Mammary epithelial cell (primary cell): ENCODE data around the gene TARS2.

ENCODE experiments used
- EZH2 ChIP-seq: IDR thresholded peaks from 2 replicates; pipeline ENCODE4 v1.6.1; 2012; ENCODE audit warnings: low read length, inconsistent platforms, borderline replicate concordance
- TF ChIP-seq, protein P1 (sequence below), 2 donors: IDR thresholded peaks in 1 of 2; conservative IDR thresholded peaks in 1 of 2; 2 replicates each; pipeline ENCODE4 v1.5.1; 2011 to 2012; ENCODE audit warnings: inconsistent platforms in 2 of 2, low read length in 2 of 2, mild to moderate bottlenecking in 2 of 2, control low read depth in 1 of 2, low read depth in 1 of 2; ENCODE audit not compliant: insufficient read depth in 1 of 2; ENCODE audit errors: extremely low read depth in 1 of 2

DNA sequence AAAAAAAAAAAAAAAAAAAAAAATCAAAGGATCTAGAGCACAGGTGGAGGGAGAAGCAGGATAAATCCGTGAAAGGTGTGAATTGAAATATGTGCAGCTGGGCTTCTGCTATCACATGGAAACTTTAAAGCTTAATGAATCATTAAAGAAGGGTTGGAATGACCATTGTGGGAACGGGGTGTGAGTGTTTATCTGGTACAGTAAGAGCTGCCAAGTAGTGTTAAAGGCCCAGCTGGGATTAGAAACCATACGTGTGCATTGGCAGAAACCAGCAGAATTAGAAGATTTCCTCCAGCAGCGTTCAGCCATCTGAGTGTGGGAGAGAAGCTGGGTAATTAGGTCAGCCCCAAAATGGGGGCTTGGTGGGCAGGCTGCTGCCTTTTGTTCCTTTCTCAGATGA lies 41.8 kb downstream of the TARS2 start:
- TF ChIP-seq, protein P1, sequence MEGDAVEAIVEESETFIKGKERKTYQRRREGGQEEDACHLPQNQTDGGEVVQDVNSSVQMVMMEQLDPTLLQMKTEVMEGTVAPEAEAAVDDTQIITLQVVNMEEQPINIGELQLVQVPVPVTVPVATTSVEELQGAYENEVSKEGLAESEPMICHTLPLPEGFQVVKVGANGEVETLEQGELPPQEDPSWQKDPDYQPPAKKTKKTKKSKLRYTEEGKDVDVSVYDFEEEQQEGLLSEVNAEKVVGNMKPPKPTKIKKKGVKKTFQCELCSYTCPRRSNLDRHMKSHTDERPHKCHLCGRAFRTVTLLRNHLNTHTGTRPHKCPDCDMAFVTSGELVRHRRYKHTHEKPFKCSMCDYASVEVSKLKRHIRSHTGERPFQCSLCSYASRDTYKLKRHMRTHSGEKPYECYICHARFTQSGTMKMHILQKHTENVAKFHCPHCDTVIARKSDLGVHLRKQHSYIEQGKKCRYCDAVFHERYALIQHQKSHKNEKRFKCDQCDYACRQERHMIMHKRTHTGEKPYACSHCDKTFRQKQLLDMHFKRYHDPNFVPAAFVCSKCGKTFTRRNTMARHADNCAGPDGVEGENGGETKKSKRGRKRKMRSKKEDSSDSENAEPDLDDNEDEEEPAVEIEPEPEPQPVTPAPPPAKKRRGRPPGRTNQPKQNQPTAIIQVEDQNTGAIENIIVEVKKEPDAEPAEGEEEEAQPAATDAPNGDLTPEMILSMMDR (conservative IDR thresholded peaks at IDR 0.05 in 1 of 2, IDR thresholded peaks at IDR 0.05 in 1 of 2; ENCODE audit: extremely low read depth in 1 of 2, insufficient read depth in 1 of 2, low read depth in 1 of 2, low read length in 2 of 2) = no peak
- no peak for TF ChIP-seq EZH2
